LNCaP clone FGC (cell line): ENCODE results near the gene NOX5.
A peak's percentile ranks its signal among the peaks of the same experiment; 100 is the strongest.

Source experiments
- DNase-seq: peaks from one replicate; pipeline ENCODE4 v3.0.0-alpha.2; 2011; ENCODE audit warnings: low read depth
- H3K4me3 ChIP-seq: 2 replicates; pipeline ENCODE4 v1.5.1; 2011; ENCODE audit warnings: mild to moderate bottlenecking, low read depth, low read length, control low read depth
- TF ChIP-seq, protein P1 (sequence below): IDR thresholded peaks from 2 replicates; pipeline ENCODE4 v1.5.1; 2012; ENCODE audit warnings: mild to moderate bottlenecking; ENCODE audit not compliant: control insufficient read depth, insufficient read depth; ENCODE audit errors: extremely low read depth

The NOX5 gene

DNA sequence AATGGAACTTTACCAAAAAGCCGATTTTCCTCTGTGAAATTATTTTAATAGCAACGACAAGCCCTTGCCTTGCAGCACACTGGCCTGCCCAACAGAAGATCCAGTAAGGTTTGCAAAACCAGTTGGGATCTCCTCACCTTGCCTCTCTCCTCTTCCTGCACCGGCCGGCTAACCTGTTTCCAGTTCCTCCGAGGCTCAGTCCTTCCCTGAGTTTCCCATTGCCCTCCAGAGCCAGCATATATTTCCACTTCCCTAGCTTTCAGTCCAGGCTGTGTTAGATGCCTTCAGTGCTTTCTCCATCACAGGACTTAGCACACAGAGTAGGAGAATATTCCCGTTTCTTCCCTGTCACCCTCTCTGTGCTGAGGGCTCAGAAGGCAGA, 60.3 kb downstream of the NOX5 start:
- DNase-seq: peak; percentile 10
- TF ChIP-seq, protein P1, sequence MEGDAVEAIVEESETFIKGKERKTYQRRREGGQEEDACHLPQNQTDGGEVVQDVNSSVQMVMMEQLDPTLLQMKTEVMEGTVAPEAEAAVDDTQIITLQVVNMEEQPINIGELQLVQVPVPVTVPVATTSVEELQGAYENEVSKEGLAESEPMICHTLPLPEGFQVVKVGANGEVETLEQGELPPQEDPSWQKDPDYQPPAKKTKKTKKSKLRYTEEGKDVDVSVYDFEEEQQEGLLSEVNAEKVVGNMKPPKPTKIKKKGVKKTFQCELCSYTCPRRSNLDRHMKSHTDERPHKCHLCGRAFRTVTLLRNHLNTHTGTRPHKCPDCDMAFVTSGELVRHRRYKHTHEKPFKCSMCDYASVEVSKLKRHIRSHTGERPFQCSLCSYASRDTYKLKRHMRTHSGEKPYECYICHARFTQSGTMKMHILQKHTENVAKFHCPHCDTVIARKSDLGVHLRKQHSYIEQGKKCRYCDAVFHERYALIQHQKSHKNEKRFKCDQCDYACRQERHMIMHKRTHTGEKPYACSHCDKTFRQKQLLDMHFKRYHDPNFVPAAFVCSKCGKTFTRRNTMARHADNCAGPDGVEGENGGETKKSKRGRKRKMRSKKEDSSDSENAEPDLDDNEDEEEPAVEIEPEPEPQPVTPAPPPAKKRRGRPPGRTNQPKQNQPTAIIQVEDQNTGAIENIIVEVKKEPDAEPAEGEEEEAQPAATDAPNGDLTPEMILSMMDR: no peak
- peak overlapping the region; percentile 55 for H3K4me3 ChIP-seq

DNA sequence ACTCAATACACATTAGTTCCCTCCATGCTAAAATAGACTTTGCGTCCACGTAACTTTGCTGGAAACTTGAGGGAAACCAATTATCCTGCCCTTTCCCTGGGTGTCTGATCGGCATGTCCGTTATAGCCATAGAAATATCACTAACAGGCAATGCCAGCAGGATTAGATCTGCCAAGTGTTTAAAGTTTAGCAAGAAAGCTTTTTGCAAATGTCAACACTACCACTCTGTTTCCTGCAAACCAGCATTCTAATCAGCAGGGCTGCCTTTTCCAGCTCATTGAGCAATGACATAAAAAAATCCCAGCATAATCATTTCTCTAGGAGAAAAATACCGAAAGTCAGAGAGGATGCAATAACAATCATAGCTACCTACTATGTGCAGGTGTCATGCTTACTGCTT, 60.9 kb downstream of the NOX5 start:
- TF ChIP-seq, protein P1: no peak
- no peak overlapping the region for H3K4me3 ChIP-seq
- DNase-seq: no peak

DNA sequence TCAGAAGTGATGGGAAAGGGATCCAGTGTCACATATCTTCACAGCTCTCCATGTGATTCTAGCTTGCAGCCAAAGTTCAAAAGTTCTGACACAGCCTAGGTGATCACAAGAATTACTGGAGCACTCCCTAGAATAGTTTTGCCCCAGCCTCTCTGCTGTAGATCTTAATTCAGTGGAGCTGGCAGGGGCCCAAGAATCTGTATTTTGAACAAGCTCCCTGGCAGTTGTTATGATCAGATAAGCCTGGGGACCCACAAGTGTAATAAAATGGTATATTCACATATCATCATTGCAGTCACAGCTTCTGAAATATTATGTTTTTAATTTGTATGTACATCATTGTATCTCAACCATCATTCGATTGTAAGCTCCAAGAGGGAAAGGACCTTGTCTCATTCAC, 62.3 kb downstream of the NOX5 start:
- TF ChIP-seq, protein P1: no peak
- no peak overlapping the region for H3K4me3 ChIP-seq
- DNase-seq: no peak

DNA sequence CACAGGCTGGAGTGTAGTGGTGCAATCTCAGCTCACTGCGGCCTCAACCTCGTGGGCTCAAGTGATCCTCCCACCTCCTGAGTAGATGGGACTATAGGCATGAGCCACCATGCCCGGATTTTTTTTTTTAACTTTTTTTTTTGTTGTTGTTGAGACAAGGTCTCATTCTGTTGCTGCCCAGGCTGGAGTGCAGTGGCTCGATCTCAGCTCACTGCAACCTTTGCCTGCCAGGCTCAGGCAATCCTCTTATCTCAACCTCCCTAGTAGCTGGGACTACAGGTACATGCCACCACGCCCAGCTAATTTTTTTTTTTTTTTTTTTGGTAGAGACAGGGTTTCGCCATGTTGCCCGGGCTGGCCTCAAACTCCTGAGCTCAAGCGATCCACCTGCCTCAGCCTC, 64.1 kb downstream of the NOX5 start:
- TF ChIP-seq, protein P1: no peak
- no peak for DNase-seq
- no peak overlapping the region for H3K4me3 ChIP-seq

DNA sequence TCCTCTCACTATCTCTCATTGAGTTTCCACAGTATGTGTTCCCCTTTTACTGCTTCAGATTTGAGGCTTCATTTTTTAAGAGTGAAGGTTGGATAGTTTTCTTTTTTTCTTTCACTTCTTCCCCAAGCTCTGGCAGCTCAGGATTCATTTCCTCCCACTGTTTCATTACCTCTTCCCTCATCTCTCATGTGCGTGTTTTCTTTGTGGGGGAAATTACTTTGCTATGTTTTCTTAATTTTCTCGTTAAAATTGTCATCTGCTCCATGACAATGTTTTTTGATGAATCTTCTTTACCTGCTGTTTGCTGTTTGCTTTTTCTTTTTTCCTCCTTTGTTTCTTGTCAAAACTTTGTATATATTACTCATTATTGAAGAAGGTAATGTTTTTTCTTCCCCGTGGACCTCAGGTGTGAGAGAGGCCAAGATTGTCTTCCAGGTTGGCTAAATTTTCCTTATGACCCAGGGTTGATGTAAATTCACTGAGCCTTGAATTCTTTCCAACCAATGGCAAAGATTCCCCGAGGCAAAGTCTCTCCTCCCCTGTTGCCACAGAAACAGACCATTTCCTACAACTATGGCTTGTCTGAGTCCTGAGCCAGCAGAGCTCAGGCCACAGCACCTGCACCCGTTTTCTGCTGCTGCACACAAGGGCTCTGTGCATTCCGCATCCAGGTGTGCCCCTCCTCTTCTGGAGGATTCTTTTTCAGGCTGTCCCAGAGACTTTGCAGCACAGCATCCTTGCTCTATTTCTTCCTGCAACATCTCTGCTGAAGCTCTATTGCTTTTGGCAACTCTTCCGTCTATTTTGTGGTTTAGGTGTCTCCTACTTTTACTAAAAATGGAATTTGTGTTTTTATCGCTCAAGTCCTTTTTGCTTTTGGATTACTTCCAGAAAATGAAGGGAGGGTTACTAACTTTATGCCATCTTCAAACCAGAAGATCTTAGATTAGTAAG, 66.1 kb downstream of the NOX5 start:
- TF ChIP-seq, protein P1: no peak
- DNase-seq: peak; percentile 26
- no peak overlapping the region for H3K4me3 ChIP-seq

DNA sequence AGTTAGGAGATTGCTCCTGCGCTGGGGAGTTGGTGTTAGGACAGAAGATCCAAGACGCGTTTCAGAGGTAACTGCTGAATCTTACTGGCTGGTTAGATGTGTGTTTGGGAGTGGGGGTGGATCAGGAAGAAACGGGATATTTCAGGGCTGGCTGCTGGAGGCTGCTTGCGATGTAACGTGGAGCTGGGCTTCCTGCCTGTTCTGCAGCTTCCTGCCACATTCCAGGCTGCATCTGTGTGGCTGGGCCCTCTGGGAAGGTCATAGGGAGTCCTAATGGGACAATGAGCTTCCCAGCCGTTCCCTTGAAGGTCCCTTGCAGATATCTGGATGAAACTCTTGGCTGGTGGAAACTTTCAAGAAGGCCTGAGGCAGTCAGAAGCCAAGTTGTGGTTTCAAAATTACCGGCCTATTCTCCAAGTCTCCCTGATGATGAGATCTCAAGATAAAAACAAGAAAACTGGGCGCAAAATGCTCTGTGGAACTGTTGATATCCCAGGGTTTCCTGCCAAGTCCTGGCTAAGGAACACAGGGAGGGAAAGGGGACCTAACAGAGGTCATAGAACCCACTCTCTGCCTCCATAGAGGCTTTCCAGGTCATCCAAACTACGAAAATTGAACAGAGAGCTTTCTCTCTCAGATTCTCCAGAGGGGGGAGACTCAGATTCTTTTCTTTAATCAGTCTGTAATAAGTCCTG, 67.0 kb downstream of the NOX5 start:
- TF ChIP-seq, protein P1: no peak
- H3K4me3 ChIP-seq: no peak overlapping the region
- DNase-seq: no peak

DNA sequence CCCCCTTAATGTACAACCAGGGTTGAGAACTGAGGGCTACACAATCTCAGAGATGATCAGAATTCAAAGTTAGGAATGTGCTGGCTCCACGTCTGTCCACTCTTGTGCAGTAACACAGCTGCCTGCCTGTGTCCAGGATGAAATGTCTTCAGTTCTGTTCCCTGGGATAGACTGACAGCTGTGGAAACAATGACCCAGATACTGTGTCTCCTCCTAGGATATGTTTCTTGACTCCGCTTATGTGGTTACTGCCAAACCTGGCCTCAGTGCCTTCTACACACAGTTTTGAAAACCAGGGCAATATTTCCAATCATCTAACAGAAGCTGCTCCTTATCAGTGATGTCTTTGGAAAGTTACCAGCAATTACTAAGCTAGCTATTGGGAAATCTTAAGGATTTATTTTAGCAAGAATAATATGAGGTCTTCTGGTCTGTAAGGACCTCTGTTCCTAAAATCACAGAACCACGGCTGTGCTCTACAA, 67.6 kb downstream of the NOX5 start:
- DNase-seq: no peak
- no peak overlapping the region for H3K4me3 ChIP-seq
- TF ChIP-seq, protein P1: no peak
